GM19351 (cell line): ENCODE measurements around the gene TTLL1.
A peak's percentile ranks its signal among the peaks of the same experiment; 100 is the strongest.
"Not testable (repeated sequence)": the region's sequence is repeated elsewhere in the genome, so short reads cannot be mapped to it uniquely, and the experiment has no call there.

ENCODE experiments used
- ATAC-seq: cut with Tn5 transposase; IDR thresholded peaks from one replicate; pipeline ENCODE4 v1.9.1; 2021; ENCODE audit warnings: mild to moderate bottlenecking, moderate library complexity; ENCODE audit not compliant: unreplicated experiment

Gene TTLL1

DNA sequence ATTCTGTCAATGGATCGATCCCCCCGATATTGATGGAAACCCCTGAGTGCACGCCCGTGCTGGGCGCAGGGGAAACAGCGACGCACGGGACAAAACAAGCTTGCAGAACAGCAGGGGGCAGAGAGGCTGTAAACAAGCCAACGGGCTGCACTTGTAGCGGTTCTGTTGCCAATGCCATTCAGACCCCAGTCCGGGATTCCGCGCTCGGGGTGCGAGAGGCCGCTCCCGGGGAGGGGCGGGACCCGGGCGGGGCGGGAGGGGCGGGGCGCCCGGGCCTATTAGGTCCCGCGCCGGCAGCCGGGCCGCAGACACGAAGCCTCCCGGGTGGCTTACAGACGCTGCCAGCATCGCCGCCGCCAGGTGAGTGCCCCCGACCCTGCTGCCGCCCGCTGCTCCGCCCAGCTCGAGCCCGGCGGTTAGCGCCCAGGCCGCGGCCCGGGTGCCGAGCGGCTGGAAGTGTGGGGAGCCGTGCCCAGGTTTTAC, 21.3 kb upstream of the TTLL1 start, which contains the start of gene BIK:
Gene BIK (plus strand): TSS at position 307 of the 483 bp plus-strand sequence. CDS start 13,273 bp downstream, outside the sequence.
- ATAC-seq, result peak; percentile 39

DNA sequence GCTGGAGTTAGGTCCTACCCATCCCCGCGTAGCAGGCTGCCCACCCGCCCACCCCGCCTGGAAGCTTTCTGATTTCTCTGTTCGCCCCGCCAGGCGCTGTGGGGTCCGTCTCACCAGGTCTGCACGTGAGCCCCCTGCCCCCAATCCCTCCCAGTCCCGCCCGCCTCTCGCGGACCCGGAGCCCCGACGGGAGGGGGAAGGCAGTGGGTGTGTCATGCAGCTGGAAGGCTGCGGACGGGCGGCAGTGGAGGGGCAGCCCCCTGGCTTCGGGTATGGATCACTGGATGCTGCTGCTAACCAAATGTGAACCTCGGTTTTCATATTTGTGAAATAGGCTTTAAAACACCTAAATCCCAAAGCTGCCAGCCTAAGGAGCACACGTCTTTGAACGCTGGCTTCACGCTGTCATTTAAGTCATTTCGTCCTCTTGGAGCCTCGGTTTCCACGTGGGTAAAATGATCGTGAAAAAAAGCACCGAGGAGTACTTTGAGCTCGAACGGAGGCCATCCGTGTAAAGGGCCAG, 20.8 kb upstream of the TTLL1 start:
- no peak for ATAC-seq

DNA sequence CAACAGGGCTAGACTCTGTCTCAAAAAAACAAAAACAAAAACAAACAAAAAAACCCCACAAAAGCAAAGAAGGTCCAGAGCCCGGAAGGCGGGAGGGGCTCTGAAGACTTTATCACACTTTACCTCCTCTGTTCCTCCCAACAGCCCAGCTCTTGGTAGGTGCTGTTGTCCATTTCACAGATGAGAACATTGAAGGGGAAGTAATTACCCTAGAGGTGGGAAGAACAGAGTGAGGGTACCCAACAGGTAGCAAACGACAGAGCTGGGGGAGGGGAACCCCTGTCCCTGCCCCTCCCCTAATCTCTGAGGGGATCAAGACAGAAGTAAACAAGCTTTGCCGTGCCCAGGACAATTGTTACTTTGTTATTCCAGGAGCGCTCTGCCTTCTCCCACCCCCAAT, 20.3 kb upstream of the TTLL1 start:
- no peak for ATAC-seq

DNA sequence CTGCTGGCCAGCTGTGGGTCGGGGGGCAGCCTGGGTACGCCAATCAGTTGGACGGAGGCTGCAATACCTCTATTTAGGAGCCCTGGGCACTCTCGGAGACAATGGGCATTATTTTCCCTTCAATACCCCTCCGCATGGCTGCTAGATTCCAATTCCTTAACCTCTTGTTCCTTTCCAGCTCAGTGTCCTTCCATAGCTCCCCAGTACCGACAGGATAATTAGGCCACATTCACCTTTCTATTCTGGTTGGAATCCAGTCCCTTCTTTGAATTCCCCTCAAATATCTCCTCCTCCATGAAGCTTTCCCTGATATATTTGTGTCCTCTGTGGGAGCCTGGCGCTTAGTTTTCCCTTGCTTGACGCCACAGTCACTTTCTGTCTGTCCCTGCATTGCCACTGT, 17.1 kb upstream of the TTLL1 start:
- ATAC-seq, result no peak

DNA sequence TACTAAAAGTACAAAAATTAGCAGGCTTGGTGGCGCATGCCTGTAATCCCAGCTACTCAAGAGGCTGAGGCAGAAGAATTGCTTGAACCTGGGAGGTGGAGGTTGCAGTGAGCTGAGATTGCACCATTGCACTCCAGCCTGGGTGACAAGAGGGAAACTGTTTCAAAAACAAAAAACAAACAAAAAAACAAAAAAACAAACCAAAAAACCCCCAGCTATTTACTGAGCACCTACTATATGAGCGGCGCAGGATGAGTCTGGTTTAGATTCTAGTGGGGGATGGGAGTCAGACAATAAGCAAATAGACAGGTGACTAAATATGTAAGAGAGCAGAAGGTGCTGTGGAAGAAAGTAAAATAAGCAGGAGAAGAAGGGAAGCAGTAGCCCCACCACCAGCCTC, 15.8 kb upstream of the TTLL1 start:
- not testable (repeated sequence) for ATAC-seq

DNA sequence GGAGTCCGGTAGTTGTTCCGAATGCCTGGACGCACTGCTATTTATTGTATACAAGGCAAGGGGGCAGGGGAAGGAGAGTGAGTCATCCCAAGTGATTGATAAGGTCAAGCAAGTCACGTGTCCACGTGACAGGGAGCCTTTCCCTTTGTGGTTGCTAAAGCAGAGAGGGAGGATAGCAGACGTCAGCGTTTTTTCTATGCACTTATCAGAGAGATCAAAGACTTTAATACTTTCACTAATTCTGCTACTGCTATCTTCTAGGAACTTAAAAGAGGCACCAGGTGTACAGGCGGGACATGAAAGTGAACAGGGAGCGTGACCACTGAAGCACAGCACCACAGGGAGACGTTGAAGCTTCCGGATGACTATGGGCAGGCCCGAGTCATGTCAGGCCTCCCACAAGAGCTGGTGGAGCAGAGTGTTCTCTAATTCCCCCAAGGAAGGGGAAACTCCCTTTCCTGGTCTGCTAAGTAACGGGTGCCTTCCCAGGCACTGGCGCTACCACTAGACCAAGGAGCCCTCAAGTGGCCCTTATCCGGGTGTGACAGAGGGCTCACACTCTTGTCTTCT, 14.9 kb upstream of the TTLL1 start:
- not testable (repeated sequence) for ATAC-seq

DNA sequence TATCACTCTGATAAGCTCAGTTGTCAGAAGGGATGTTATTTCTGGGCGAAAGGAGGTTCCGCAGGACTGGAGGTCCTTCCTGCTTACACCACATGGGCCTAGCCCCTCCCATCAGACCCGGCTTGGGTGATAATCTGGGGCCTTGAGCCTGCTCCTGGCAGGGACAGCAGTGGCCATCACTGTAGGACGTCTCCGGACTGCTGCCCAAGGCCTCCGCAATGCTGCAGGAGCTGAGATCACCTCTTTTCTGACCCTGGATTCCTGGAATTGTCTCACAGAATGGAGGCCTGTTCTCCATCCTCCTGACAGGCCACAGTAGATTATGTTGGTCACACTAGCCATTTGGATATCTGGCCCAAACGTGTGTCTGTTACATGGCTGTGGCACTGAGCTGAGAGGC, 12.1 kb upstream of the TTLL1 start:
- no peak for ATAC-seq

DNA sequence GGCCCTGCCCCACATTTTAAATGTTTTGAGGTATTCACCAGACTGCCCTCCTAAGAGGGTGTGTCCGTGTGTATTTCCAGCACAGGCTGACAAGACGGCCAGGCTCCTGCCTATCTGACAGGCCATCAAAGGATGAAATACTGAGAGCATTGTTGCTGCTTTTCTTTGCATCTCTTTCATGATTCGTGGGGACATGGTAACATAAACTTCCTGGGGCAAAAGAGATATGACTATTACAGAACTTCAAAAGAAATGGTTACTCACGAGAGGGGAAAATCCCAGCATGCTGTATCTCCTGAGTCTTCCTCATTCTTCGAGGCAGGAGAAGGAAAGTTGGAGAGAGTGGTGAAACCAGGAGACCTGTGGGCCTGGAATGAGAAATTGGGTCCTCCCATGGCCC, 11.0 kb upstream of the TTLL1 start:
- no peak for ATAC-seq

DNA sequence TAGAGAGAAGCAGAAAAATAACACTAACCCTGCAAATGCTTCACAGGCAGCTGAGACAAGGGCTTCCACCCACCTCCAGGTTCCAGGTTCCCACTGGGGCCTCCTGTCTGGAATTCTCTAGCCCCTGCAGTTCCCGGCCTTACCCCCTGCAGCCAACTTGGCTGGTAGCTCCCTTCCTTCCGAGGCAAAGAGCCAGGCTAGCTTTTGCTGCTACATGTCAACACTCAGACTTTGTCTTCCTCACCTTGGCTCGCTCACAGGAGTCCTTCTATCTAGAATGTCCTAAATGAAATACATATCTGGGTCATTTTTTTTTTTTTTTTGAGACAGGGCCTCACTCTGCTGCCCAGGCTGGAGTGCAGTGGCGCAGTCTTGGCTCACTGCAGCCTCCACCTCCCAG, 9.9 kb upstream of the TTLL1 start:
- ATAC-seq, result no peak

DNA sequence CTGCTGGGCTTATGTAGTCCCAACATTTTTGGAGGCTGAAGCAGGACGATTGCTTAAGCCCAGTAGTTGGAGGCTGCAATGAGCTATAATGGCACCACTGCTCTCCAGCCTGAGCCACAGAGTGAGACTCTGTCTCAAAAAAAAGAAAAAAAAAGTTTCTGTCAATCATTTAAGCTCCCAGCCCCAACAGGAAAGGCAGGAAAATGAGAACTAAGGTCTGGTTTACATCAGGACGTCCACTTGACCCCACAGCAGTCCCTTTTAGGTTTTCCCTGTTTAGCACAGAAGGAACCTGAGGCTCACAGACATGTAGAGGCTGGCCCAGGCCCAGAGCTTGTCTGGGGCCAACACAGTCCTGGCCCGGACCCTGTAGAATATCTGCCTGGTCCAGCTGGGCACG, 9.2 kb upstream of the TTLL1 start:
- no peak for ATAC-seq

DNA sequence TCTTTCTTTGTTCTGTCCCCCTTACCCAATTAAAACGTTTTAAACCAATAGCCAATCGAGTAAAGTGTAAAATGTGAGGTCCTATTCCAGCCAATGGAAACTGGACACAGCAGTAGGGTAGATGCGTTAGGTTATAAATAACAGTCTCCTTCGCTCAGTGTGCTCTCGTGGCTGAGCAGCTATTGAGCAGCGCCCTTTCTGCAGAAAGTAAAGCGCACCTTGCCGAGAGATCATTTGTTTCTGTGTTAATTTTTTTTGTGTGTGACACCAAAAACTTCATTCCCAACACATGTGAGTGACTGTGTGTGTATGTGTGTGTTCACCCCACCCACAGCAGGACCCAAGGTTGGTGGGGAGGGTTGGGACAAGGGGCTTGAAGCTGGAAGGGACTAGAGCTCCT, 7.2 kb upstream of the TTLL1 start:
- ATAC-seq, result no peak

DNA sequence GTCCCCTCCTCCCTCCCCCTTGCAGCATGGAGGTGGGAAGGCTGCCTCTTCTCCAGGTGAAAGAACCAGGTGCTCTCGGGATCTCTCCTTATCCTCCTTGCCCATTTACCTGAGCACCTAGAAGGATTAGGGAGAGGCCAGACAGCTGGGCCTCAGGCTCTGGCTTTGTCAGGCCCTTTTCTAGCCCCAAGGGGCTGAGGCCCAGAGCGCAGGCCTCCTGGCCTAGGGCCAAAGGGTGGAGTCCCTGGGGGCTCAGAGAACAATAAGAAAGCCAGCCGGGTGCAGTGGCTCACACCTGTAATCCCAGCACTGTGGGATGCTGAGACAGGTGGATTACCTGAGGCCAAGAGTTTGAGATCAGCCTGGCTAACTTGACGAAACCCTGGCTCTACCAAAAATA, 5.4 kb upstream of the TTLL1 start:
- ATAC-seq, result no peak

DNA sequence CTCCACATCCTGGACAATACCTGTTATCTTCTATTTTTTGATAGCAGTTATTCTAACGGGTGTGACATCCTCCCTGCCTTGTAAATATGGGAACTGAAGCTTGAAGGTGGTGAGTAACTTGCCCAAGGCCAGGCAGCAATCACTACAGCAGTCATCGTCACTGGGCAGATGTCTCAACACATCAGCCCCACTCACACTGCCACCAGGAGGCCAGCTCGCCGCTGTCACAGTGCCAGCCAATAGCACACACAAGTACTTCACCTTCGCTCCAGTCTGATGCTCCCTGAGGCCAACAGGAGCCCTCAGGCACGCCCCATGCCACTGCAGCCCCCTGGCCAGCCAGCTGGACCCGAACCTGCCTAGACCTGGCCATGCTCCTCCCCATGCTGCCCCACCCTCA, 4.9 kb upstream of the TTLL1 start:
- ATAC-seq, result no peak

DNA sequence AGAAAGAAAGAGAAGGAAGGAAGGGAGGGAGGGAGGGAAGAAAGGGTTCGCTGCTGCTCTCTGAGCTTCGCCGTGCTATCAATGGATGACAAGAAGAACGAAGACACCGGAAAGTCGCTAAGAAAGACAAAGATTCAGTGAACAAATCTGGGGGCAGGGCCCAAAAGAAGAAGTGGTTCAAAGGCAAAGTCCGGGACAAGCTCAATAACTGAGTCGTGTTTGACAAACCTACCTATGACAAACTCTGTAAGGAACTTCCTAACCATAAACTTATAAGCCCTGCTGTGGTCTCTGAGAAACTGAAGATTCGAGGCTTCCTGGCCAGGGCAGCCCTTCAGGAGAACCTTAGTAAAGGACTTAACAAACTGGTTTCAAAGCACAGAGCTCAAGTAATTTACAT, 2.9 kb upstream of the TTLL1 start:
- no peak for ATAC-seq

DNA sequence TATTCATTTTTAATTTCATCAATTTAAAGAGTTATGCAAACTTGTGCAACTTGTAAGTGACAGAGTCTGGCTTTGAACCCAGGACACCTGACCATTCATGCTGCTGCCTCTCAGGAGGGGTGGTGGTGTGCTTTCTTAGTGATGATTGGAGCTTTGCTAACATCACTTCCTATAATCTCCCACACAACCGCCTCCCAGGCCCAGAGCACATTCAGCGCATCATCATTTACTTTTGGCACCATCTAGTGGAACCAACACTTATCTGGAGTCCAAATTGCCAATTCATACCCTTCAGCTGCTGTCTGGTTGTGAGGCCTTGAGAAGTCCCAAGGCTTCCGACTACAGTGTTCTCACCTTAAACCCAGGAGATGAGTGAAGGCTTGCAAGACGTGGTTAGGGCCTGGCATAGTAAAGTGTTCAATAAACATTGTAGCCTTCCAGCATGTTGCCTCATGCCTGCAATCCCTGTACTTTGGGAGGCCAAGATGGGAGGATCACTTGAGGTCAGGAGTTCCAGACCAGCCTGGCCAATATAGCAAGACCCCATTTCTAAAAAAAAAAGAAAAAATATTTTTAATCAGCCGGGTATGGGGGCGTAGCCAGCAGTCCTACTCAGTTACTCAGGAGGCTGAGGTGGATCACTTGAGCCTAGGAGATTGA, 1.1 kb upstream of the TTLL1 start:
- ATAC-seq, result no peak

DNA sequence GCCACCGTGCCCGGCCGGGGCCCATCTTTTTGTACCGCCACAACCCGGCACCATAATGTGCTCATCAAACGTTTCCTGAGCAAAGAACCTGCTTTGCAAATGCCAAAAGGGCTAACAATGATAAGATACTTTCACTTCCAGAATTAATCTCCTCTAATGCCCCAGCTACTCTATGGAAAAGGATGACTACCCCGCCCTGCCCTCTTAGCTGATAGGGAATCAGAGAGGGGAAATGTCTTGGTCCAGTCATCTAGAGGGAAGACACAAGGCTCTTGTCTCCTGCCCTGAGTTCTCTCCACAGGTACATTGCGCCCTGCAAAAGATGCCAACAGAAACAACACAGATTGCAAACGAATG, 586 bp downstream of the TTLL1 start:
- ATAC-seq, result no peak

DNA sequence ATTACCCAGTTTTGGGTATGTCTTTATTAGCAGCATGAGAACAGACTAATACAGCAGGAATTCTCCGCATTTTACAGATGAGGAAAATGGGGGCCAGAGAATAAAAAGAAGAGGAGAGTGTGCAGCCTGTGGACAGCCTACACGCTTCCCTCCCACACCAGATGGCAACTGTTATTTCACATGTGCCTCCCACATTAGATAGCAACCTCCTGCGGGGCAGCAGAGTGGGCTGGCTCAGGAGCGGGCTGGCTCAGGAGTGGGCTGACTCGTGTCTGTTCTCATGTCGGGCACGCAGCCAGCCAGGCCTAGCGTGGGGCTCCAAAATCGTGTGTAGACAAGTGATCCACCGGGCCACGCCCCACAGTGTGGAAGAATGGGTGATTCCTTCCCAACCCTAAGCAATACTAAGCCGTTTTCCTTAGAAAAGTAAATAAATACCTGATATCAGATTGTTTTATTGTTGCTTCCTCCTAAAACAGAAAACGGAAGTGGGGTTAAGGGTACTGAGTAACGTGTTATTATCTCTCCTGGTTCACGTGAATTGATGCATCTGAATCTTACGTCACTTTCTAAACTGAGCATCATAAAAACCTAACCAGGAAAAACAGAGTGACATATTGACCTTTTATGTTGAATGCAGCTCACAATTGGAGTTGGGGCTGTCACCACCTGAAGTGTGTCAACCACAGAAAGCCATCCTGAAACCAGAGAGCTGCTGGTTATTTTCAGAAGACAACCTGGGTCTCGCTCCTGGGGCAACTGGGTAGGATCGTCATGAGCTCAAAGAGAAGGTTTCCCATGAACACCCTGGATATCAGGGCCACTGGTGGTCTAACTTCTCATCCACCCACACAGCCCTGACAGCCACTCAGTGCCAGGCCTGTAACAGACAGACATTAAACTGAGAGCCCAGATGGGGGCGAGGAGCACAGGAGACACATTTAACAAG, 3.3 kb downstream of the TTLL1 start:
- ATAC-seq, result no peak

DNA sequence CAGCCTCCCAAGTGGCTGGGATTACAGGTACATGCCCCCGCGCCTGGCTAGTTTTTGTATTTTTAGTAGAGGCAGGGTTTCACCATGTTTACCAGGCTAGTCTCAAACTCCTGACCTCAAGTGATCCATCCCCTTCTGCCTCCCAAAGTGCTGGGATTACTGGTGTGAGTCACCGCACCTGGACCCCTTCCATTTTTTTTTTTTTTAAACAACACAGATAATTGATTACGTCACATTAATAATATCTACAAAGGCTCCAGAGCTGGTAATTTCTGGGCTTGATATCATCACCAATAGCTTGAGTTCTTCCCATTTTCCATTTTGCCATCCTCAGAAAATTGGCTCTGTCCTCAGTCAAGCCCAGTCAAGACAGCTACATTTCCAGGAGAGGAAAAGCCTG, 7.2 kb downstream of the TTLL1 start:
- no peak for ATAC-seq

DNA sequence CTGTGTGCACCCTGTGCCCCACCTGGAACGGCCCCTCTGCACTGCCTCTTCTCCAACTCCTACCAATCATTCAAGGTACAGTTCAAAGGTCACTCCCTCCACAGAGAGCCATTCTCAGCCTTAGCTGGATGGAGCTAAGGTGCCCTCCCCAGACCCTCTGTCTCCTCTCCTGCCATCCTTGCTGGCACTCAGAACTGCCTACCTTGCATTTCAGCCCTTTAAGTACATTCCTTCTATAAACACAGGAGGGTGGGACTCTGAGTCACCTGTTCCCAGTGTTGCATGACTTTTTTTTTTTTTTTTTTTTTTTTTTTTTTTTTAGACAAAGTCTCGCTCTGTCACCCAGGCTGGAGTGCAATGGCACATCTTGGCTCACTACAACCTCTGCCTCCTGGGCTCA, 8.6 kb downstream of the TTLL1 start:
- no peak for ATAC-seq

DNA sequence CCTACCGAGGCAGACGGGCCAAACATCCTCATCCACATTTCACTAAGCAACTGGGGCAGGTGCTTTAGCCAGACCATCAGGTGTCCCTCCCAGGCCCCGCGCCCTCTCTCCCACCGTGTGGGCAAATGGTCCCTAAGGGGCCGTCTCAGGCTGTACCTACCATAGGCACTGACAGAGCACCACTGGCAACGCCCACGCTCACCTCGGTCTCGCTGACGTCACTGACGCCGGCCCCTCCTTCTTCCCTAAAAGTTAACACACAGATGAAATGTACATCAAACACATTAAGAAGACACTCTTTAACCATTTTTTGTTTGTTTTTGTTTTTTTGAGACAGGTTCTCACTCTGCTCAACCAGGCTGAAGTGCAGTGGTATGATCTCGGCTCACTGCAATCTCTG, 9.4 kb downstream of the TTLL1 start:
- ATAC-seq, result no peak

DNA sequence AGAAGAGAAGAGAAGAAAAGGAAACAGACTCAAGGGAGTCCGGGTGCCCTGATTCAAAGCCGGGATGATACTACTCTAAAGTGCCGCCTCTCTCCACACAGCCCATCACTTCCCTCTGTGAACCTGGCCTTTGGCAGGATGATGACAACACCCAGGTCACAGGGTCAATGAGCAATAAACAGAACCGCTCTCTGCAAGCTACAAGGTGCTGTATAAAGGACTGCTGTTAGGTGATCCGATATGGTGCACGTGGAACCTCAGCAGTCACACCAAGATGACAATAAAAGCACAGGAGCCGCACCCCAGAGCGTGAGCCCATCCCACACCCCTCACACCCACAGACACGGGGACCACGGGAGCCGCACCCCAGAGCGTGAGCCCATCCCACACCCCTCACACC, 10.7 kb downstream of the TTLL1 start:
- no peak for ATAC-seq
